HepG2 (cell line): ENCODE data around the gene JPT1. TPM values are rescaled to one million over a fixed set of nuclear protein-coding genes. Genes with fewer than 3 reads are reported as not detected.
A peak's percentile ranks its signal among the peaks of the same experiment; 100 is the strongest.

ENCODE experiments used
- BHLHE40 ChIP-seq: IDR thresholded peaks from 2 replicates; pipeline ENCODE4 v1.6.1; 2011; ENCODE audit warnings: low read length, improper control_type of control experiment
- CC2D1A ChIP-seq: sonication (generic); formaldehyde crosslinking; IDR thresholded peaks from 2 replicates; pipeline ENCODE4 v1.8.1; 2023; ENCODE audit warnings: mild to moderate bottlenecking, missing genetic modification reagents
- ELF4 ChIP-seq: sonication (generic); formaldehyde crosslinking; IDR thresholded peaks from 2 replicates; pipeline ENCODE4 v1.5.0; 2020; ENCODE audit warnings: missing genetic modification reagents, mild to moderate bottlenecking, moderate library complexity, borderline replicate concordance
- EP300 ChIP-seq, 3 experiments: sonication (generic) in 1 of 3; formaldehyde crosslinking in 1 of 3; IDR thresholded peaks; 2 replicates each; pipeline versions ENCODE4 v1.5.1 to v1.6.1; 2011 to 2020; ENCODE audit warnings: low read depth in 2 of 3, low read length in 2 of 3, borderline replicate concordance in 1 of 3, improper control_type of control experiment in 1 of 3, mild to moderate bottlenecking in 1 of 3, missing genetic modification reagents in 1 of 3, moderate library complexity in 1 of 3
- ERF ChIP-seq: IDR thresholded peaks from 2 replicates; pipeline ENCODE4 v1.6.1; 2018; ENCODE audit warnings: missing biosample characterization, missing genetic modification reagents
- IRF2 ChIP-seq: IDR thresholded peaks from 2 replicates; pipeline ENCODE4 v1.6.1; 2018; ENCODE audit warnings: missing genetic modification reagents, missing compliant biosample characterization
- KDM2A ChIP-seq: sonication (generic); formaldehyde crosslinking; IDR thresholded peaks from 2 replicates; pipeline ENCODE4 v1.4.0; 2020; ENCODE audit warnings: low read depth, missing genetic modification reagents, borderline replicate concordance
- KDM3A ChIP-seq: IDR thresholded peaks from 2 replicates; pipeline ENCODE4 v1.6.1; 2018; ENCODE audit warnings: low read depth, missing compliant biosample characterization
- KLF9 ChIP-seq: IDR thresholded peaks from 2 replicates; pipeline ENCODE4 v1.6.1; 2016; ENCODE audit warnings: low read depth
- MIER3 ChIP-seq: IDR thresholded peaks from 2 replicates; pipeline ENCODE4 v1.6.1; 2016; ENCODE audit warnings: missing compliant biosample characterization, borderline replicate concordance
- MTF1 ChIP-seq: sonication (generic); formaldehyde crosslinking; IDR thresholded peaks from 2 replicates; pipeline ENCODE4 v1.5.0; 2020; ENCODE audit warnings: missing genetic modification reagents
- NCOA2 ChIP-seq: sonication (generic); formaldehyde crosslinking; IDR thresholded peaks from 2 replicates; pipeline ENCODE4 v1.8.0; 2022; ENCODE audit warnings: inconsistent platforms
- PCBP2 ChIP-seq: fragments of 200-400 bp; formaldehyde crosslinking; optimal IDR thresholded peaks from 2 replicates; pipeline ENCODE3; 2018; ENCODE audit warnings: low read length, low read depth; ENCODE audit not compliant: poor library complexity, severe bottlenecking
- POGZ ChIP-seq: sonication (generic); formaldehyde crosslinking; IDR thresholded peaks from 2 replicates; pipeline ENCODE4 v1.4.0; 2020; ENCODE audit warnings: mild to moderate bottlenecking, missing genetic modification reagents
- RELA ChIP-seq: sonication (generic); formaldehyde crosslinking; IDR thresholded peaks from 2 replicates; pipeline ENCODE4 v1.4.0; 2020; ENCODE audit warnings: missing genetic modification reagents
- ZNF101 ChIP-seq: sonication (generic); formaldehyde crosslinking; IDR thresholded peaks from 2 replicates; pipeline ENCODE4 v1.4.0; 2020; ENCODE audit warnings: mild to moderate bottlenecking, low read depth, missing genetic modification reagents, borderline replicate concordance
- ZNF263 ChIP-seq: sonication (generic); formaldehyde crosslinking; IDR thresholded peaks from 2 replicates; pipeline ENCODE4 v1.4.0; 2020; ENCODE audit warnings: missing genetic modification reagents
- ZNF274 ChIP-seq: sonication (generic); formaldehyde crosslinking; IDR thresholded peaks from 2 replicates; pipeline ENCODE4 v1.5.1; 2020; ENCODE audit warnings: mild to moderate bottlenecking, missing genetic modification reagents
- ZNF672 ChIP-seq: sonication (generic); formaldehyde crosslinking; IDR thresholded peaks from 2 replicates; pipeline ENCODE4 v1.8.1; 2022; ENCODE audit warnings: missing genetic modification reagents
- ZNF749 ChIP-seq: sonication (generic); formaldehyde crosslinking; IDR thresholded peaks from 2 replicates; pipeline ENCODE4 v1.8.0; 2022; ENCODE audit warnings: mild to moderate bottlenecking, missing genetic modification reagents, moderate library complexity, borderline replicate concordance
- polyA plus RNA-seq, 8 experiments: library from polyadenylated mRNA; depleted of rRNA in 3 of 8; stranded (reverse) in 7 of 8; unstranded in 1 of 8; fragments of >200 nt; fragmentation: Illumina TruSeq in 4 of 8; extraction: Trizol in 4 of 8; gene quantifications; 2 replicates each; pipeline versions ENCODE4 v1.2.1 to v1.2.3, GENCODE V29; 2011 to 2016; ENCODE audit warnings: low read depth in 4 of 8, missing spikeins in 1 of 8, mixed read lengths in 1 of 8; ENCODE audit not compliant: insufficient read depth in 1 of 8
- total RNA-seq, 5 experiments: library from RNA; depleted of rRNA; stranded (reverse); fragments of >200 nt; fragmentation: Illumina TruSeq; extraction: Trizol; gene quantifications; 2 replicates each; pipeline ENCODE4 v1.2.3, GENCODE V29; 2016; ENCODE audit warnings: low read depth in 1 of 5
- TF ChIP-seq, protein P1 (sequence below): sonication (generic); formaldehyde crosslinking; IDR thresholded peaks from 2 replicates; pipeline ENCODE4 v1.5.1; 2020; ENCODE audit warnings: missing genetic modification reagents, mild to moderate bottlenecking, borderline replicate concordance
- TF ChIP-seq, protein P2 (sequence below): sonication (generic); formaldehyde crosslinking; IDR thresholded peaks from 2 replicates; pipeline ENCODE4 v1.9.0; 2022; ENCODE audit warnings: missing genetic modification reagents, mild to moderate bottlenecking, borderline replicate concordance
- TF ChIP-seq, protein P3 (sequence below): sonication (generic); formaldehyde crosslinking; IDR thresholded peaks from 2 replicates; pipeline ENCODE4 v1.4.0; 2020; ENCODE audit warnings: mild to moderate bottlenecking, missing genetic modification reagents
- TF ChIP-seq, protein P4 (sequence below): sonication (generic); formaldehyde crosslinking; IDR thresholded peaks from 2 replicates; pipeline ENCODE4 v1.5.0; 2020; ENCODE audit warnings: missing genetic modification reagents

JPT1 gene
- total and polyA plus RNA-seq, 2 of the 13 experiments (the other 11 are each of a cell fraction or from before 2014, with no cell fraction given) = 43.3 to 256 TPM

DNA sequence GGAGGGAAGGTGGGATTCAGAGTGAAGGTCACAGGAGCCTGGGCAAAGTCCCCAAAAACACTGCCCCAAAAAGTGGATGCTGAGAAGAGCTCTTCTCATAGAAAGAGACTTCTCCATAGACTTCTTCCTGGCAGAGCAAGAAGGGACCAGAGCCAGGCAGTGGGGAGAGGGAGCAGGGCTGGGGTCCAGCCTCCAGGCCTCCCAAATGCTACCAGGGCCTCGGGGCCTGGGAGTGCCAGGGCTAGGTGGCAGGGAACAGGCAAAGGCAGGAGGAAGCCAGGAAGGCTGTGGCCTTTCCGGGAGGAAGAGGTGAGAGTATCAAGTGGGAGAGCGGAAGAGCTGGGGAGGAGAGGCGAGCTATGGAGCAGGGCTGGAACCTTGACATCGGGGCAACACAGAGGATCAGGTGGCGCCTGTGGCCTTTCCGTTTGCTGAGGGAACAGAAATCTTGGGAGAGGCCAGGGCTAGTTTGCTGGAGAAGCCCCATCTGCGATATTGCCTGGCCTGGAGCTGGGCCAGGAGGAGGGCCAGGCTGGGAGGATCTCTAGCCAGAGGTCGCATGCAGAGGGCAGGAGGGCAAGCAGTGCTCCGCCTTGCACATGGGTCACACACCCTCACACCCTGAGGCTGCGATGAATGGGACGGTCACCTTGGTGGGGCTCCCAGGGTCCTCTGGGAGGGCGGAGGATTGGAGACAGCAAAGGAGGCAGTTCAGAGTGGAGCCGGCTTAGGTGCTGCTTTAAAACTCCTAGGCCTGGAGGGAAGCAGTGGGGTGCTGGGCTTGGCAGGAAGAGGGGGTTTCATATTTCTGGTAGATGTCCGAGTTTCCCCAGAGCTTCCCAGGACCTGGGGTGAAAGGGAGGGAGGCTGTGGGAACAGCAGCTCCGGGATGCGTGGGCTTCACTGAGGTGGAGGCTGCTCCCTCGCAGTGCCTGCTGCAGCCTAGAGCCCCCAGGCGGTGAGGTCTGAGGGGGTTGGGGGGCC, 63.1 kb downstream of the JPT1 start (continued):
- TF ChIP-seq, protein P1, sequence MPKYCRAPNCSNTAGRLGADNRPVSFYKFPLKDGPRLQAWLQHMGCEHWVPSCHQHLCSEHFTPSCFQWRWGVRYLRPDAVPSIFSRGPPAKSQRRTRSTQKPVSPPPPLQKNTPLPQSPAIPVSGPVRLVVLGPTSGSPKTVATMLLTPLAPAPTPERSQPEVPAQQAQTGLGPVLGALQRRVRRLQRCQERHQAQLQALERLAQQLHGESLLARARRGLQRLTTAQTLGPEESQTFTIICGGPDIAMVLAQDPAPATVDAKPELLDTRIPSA = 0 out of 2 replicates have a peak, but pooled peaks have one; percentile 48
- TF ChIP-seq, protein P2, sequence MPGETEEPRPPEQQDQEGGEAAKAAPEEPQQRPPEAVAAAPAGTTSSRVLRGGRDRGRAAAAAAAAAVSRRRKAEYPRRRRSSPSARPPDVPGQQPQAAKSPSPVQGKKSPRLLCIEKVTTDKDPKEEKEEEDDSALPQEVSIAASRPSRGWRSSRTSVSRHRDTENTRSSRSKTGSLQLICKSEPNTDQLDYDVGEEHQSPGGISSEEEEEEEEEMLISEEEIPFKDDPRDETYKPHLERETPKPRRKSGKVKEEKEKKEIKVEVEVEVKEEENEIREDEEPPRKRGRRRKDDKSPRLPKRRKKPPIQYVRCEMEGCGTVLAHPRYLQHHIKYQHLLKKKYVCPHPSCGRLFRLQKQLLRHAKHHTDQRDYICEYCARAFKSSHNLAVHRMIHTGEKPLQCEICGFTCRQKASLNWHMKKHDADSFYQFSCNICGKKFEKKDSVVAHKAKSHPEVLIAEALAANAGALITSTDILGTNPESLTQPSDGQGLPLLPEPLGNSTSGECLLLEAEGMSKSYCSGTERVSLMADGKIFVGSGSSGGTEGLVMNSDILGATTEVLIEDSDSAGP (CRISPR knock-in tag) = peak; percentile 88
- TF ChIP-seq ZNF672 (CRISPR knock-in tag) (no peak), EP300 (IDR thresholded peaks at IDR 0.05; ENCODE audit: low read depth in 2 of 2, low read length in 2 of 2) (peak in 1 of 2 experiments; percentile 76; a peak in 1 of 4 replicates), EP300 (CRISPR knock-in tag; IDR thresholded peaks at IDR 0.05; ENCODE audit: borderline replicate concordance) (peak; percentile 40; the same call in 1 of the 2 replicates), ZNF274 (CRISPR knock-in tag) (no peak; the same call in 1 of the 2 replicates), ERF (CRISPR knock-in tag) (peak; percentile 46; the same call in 1 of the 2 replicates), MTF1 (CRISPR knock-in tag) (no peak), PCBP2 (no peak), MIER3 (peak; percentile 68; the same call in 1 of the 2 replicates), IRF2 (peak; percentile 61; the same call in 1 of the 2 replicates), KLF9 (CRISPR knock-in tag) (no peak), ZNF263 (CRISPR knock-in tag) (peak; percentile 97), ZNF749 (CRISPR knock-in tag) (no peak; the same call in 1 of the 2 replicates), BHLHE40 (peak; percentile 70), RELA (CRISPR knock-in tag) (no peak; the same call in 1 of the 2 replicates), KDM2A (peak; percentile 67; the same call in 1 of the 2 replicates), POGZ (CRISPR knock-in tag) (peak; percentile 30; the same call in 1 of the 2 replicates), KDM3A (CRISPR knock-in tag) (peak; percentile 93), CC2D1A (CRISPR knock-in tag) (no peak), ELF4 (CRISPR knock-in tag) (no peak), ZNF101 (CRISPR knock-in tag) (no peak), NCOA2 (peak; percentile 72; the same call in 1 of the 2 replicates)
- TF ChIP-seq, protein P3, sequence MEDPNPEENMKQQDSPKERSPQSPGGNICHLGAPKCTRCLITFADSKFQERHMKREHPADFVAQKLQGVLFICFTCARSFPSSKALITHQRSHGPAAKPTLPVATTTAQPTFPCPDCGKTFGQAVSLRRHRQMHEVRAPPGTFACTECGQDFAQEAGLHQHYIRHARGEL = 0 out of 2 replicates have a peak, but pooled peaks have one; percentile 35
- TF ChIP-seq, protein P4, sequence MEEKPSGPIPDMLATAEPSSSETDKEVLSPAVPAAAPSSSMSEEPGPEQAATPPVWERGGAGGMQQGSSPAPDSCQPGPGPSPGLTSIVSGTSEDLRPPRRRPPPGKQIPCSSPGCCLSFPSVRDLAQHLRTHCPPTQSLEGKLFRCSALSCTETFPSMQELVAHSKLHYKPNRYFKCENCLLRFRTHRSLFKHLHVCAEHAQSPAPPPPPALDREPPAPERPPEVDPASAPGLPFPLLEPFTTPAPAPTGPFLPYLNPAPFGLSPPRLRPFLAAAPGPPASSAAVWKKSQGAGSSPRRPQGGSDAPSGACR = no peak
